GM23338 (cell line): ENCODE results near the gene C8G. TPM values are rescaled to one million over a fixed set of nuclear protein-coding genes. Genes with fewer than 3 reads are reported as not detected.

Experiments
- ATAC-seq: fragments of 200-7000 bp; cut with Tn5 transposase; 3 replicates; pipeline ENCODE4 v1.9.1; 2020
- DNase-seq: peaks from one replicate; pipeline ENCODE4 v3.0.0-alpha.2; 2015; ENCODE audit warnings: low spot score
- H2AFZ ChIP-seq: fragments of 200-600 bp; sonication (generic); 2 replicates; pipeline ENCODE4 v1.8.0; 2016; ENCODE audit warnings: antibody characterized with exemption, mild to moderate bottlenecking, moderate library complexity
- H3F3A ChIP-seq: fragments of 200-600 bp; sonication (generic); replicated peaks from 2 replicates; pipeline ENCODE4 v1.8.0; 2017; ENCODE audit warnings: antibody characterized with exemption, mixed run types, low read depth
- H3K27ac ChIP-seq: fragments of 200-600 bp; sonication (generic); 2 replicates; pipeline ENCODE4 v1.6.1; 2016; ENCODE audit warnings: low read depth
- H3K27me3 ChIP-seq: fragments of 200-600 bp; sonication (generic); 2 replicates; pipeline ENCODE4 v1.8.0; 2016; ENCODE audit warnings: mild to moderate bottlenecking, mixed run types, moderate library complexity; ENCODE audit not compliant: insufficient read depth
- H3K36me3 ChIP-seq: fragments of 200-600 bp; sonication (generic); 2 replicates; pipeline ENCODE4 v1.8.0; 2016; ENCODE audit warnings: mild to moderate bottlenecking; ENCODE audit not compliant: insufficient read depth
- H3K4me1 ChIP-seq: fragments of 200-600 bp; sonication (generic); 2 replicates; pipeline ENCODE4 v1.8.0; 2016; ENCODE audit warnings: mild to moderate bottlenecking, moderate library complexity; ENCODE audit not compliant: insufficient read depth
- H3K4me2 ChIP-seq: fragments of 200-600 bp; sonication (generic); 2 replicates; pipeline ENCODE4 v1.7.1; 2017; ENCODE audit warnings: mixed run types
- H3K4me3 ChIP-seq: fragments of 200-600 bp; sonication (generic); 2 replicates; pipeline ENCODE4 v1.6.1; 2016; ENCODE audit warnings: mixed run types
- H3K79me2 ChIP-seq: fragments of 200-600 bp; sonication (generic); replicated peaks from 2 replicates; pipeline ENCODE4 v1.8.0; 2017; ENCODE audit warnings: mild to moderate bottlenecking; ENCODE audit not compliant: insufficient read depth
- H3K9me2 ChIP-seq: fragments of 200-600 bp; sonication (generic); 2 replicates; pipeline ENCODE4 v1.8.0; 2017; ENCODE audit not compliant: insufficient read depth
- H4K20me1 ChIP-seq: fragments of 200-600 bp; sonication (generic); replicated peaks from 2 replicates; pipeline ENCODE4 v1.8.0; 2017; ENCODE audit warnings: mild to moderate bottlenecking; ENCODE audit not compliant: insufficient read depth
- H3K27ac Mint-ChIP-seq: 2 replicates; pipeline ENCODE4 v1.8.0; 2020; ENCODE audit warnings: inconsistent platforms, mild to moderate bottlenecking, moderate library complexity, mixed read lengths
- H3K27me3 Mint-ChIP-seq: 3 replicates; pipeline ENCODE4 v1.8.0; 2022; ENCODE audit warnings: low read depth, mild to moderate bottlenecking, moderate library complexity, mixed read lengths, inconsistent platforms; ENCODE audit not compliant: insufficient read depth, poor library complexity
- H3K36me3 Mint-ChIP-seq: 3 replicates; pipeline ENCODE4 v1.8.0; 2021; ENCODE audit warnings: low read depth, mild to moderate bottlenecking, inconsistent platforms, moderate library complexity, mixed read lengths
- H3K4me1 Mint-ChIP-seq: 3 replicates; pipeline ENCODE4 v1.8.0; 2020; ENCODE audit warnings: mild to moderate bottlenecking, inconsistent platforms, mixed read lengths
- H3K4me3 Mint-ChIP-seq: 3 replicates; pipeline ENCODE4 v1.8.0; 2021; ENCODE audit warnings: moderate library complexity, mild to moderate bottlenecking, inconsistent platforms, mixed read lengths
- H3K9me3 Mint-ChIP-seq: 3 replicates; pipeline ENCODE4 v1.8.0; 2020; ENCODE audit warnings: moderate library complexity, mild to moderate bottlenecking, inconsistent platforms, mixed read lengths
- CREB1 ChIP-seq: fragments of 250-450 bp; sonication (Bioruptor Pico); IDR thresholded peaks from 2 replicates; pipeline ENCODE4 v1.5.0; 2020; ENCODE audit warnings: low read depth, mild to moderate bottlenecking, moderate library complexity
- EZH2 ChIP-seq: fragments of 200-600 bp; sonication (generic); IDR thresholded peaks from one replicate; pipeline ENCODE4 v1.8.0; 2017; ENCODE audit warnings: antibody characterized with exemption, mild to moderate bottlenecking, low read depth; ENCODE audit not compliant: unreplicated experiment
- EZH2phosphoT487 ChIP-seq: fragments of 200-600 bp; sonication (generic); IDR thresholded peaks from one replicate; pipeline ENCODE4 v1.8.1; 2018; ENCODE audit warnings: antibody characterized with exemption; ENCODE audit not compliant: unreplicated experiment
- NANOG ChIP-seq: IDR thresholded peaks from 2 replicates; pipeline ENCODE4 v1.6.1; 2016; ENCODE audit warnings: antibody characterized with exemption, borderline replicate concordance
- REST ChIP-seq: IDR thresholded peaks from one replicate; pipeline ENCODE4 v1.6.1; 2018; ENCODE audit warnings: antibody characterized with exemption; ENCODE audit not compliant: unreplicated experiment
- STAT1 ChIP-seq: IDR thresholded peaks from one replicate; pipeline ENCODE4 v1.6.1; 2016; ENCODE audit warnings: antibody characterized with exemption; ENCODE audit not compliant: unreplicated experiment
- ZNF114 ChIP-seq: fragments of 250-450 bp; sonication (Bioruptor Pico); IDR thresholded peaks from 2 replicates; pipeline ENCODE4 v1.5.0; 2020; ENCODE audit warnings: mild to moderate bottlenecking, moderate library complexity
- ZNF331 ChIP-seq: fragments of 250-450 bp; sonication (Bioruptor Pico); IDR thresholded peaks from 2 replicates; pipeline ENCODE4 v1.5.0; 2020; ENCODE audit warnings: low read depth, mild to moderate bottlenecking, moderate library complexity
- ZNF462 ChIP-seq: fragments of 250-450 bp; sonication (Bioruptor Pico); IDR thresholded peaks from 2 replicates; pipeline ENCODE4 v1.5.0; 2020; ENCODE audit warnings: mild to moderate bottlenecking, moderate library complexity
- polyA plus RNA-seq: library from polyadenylated mRNA; unstranded; fragments of >200 nt; fragmentation: Nextera tagmentation; extraction: Ambion mirVana; gene quantifications from 2 replicates; pipeline ENCODE4 v1.2.1, GENCODE V29; 2016
- total RNA-seq: library from RNA; depleted of rRNA; stranded (reverse); fragments of >200 nt; shearing (Covaris generic); gene quantifications from 2 replicates; pipeline ENCODE4 v1.2.3, GENCODE V29; 2014
- TF ChIP-seq, protein P1 (sequence below), 2 experiments: fragments of 200-600 bp in 1 of 2; sonication (generic) in 1 of 2; conservative IDR thresholded peaks; 2 replicates each; pipeline versions ENCODE4 v1.5.1 to v1.6.1; 2016 to 2017; ENCODE audit warnings: antibody characterized with exemption in 2 of 2, low read depth in 2 of 2, mild to moderate bottlenecking in 2 of 2, moderate library complexity in 1 of 2

The C8G gene
- total and polyA plus RNA-seq, 2 experiments from 2014 or later = not detected

GRCh38 chr9:136921307-136921706 lies 23.7 kb upstream of the C8G start (continued):
- TF ChIP-seq REST = no peak

GRCh38 chr9:136921718-136922117 lies 23.3 kb upstream of the C8G start:
- Histone ChIP-seq H3K4me1 (no peaks in the 10 kb centered on the region), H3K9me2 (no peaks in the 10 kb centered on the region), H3F3A (no peaks in the 10 kb centered on the region), H3K4me2 (no peak overlapping the region), H2AFZ (no peak overlapping the region), H3K4me3 (no peak overlapping the region), H3K79me2 (no peaks in the 10 kb centered on the region), H3K27ac (no peak overlapping the region), H4K20me1 (no peaks in the 10 kb centered on the region; the same call in 1 of the 2 replicates), H3K27me3 (no peaks in the 10 kb centered on the region), H3K36me3 (peaks cover 8% of the 10 kb centered on the region)
- ATAC-seq = no peak
- no peak overlapping the region for H3K4me3 Mint-ChIP-seq
- H3K9me3 Mint-ChIP-seq = no peaks in the 10 kb centered on the region; the same call in 2 of the 3 replicates
- no peak for DNase-seq
- peaks cover 13% of the 10 kb centered on the region for H3K27me3 Mint-ChIP-seq
- H3K4me1 Mint-ChIP-seq = no peaks in the 10 kb centered on the region
- H3K36me3 Mint-ChIP-seq = peaks cover 55% of the 10 kb centered on the region
- H3K27ac Mint-ChIP-seq = no peak overlapping the region
- TF ChIP-seq, protein P1, sequence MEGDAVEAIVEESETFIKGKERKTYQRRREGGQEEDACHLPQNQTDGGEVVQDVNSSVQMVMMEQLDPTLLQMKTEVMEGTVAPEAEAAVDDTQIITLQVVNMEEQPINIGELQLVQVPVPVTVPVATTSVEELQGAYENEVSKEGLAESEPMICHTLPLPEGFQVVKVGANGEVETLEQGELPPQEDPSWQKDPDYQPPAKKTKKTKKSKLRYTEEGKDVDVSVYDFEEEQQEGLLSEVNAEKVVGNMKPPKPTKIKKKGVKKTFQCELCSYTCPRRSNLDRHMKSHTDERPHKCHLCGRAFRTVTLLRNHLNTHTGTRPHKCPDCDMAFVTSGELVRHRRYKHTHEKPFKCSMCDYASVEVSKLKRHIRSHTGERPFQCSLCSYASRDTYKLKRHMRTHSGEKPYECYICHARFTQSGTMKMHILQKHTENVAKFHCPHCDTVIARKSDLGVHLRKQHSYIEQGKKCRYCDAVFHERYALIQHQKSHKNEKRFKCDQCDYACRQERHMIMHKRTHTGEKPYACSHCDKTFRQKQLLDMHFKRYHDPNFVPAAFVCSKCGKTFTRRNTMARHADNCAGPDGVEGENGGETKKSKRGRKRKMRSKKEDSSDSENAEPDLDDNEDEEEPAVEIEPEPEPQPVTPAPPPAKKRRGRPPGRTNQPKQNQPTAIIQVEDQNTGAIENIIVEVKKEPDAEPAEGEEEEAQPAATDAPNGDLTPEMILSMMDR (conservative IDR thresholded peaks at IDR 0.05; ENCODE audit: low read depth in 2 of 2) = no peak
- TF ChIP-seq ZNF114 (CRISPR knock-in tag) (no peak), ZNF331 (no peak), REST (no peak), CREB1 (CRISPR knock-in tag) (no peak), STAT1 (no peak), EZH2 (no peak), NANOG (no peak), ZNF462 (CRISPR knock-in tag) (no peak), EZH2phosphoT487 (no peak)
